ENCODE measurements around the gene ABTB2.

GRCh38 chr11:34288492-34288891, 69.3 kb downstream of the ABTB2 start:
- TF ChIP-seq FOXM1 (IDR thresholded peaks at IDR 0.05; ENCODE audit: borderline replicate concordance): no peak
- no peak for TF ChIP-seq SP1 (IDR thresholded peaks at IDR 0.05)
- TF ChIP-seq L3MBTL2 (conservative IDR thresholded peaks at IDR 0.05): no peak
- no peak for TF ChIP-seq PKNOX1 (IDR thresholded peaks at IDR 0.05)
- TF ChIP-seq FOXA1 (IDR thresholded peaks at IDR 0.05): no peak
- TF ChIP-seq LEF1 (IDR thresholded peaks at IDR 0.05; ENCODE audit: borderline replicate concordance): no peak
- TF ChIP-seq HDGF (IDR thresholded peaks at IDR 0.05; ENCODE audit: borderline replicate concordance): no peak

Measured in HEK293T (cell line).